WERI-Rb-1 (cell line): ENCODE data around the gene PDE9A.

Experiments used
- DNase-seq: peaks from one replicate; pipeline ENCODE4 v3.0.0-alpha.2; 2020
- H3K27ac ChIP-seq: fragments of 250-450 bp; sonication (Bioruptor Pico); 2 replicates; pipeline ENCODE4 v1.5.1; 2020; ENCODE audit warnings: mild to moderate bottlenecking, moderate library complexity
- H3K27me3 ChIP-seq: fragments of 250-450 bp; sonication (Bioruptor Pico); 2 replicates; pipeline ENCODE4 v1.5.1; 2021; ENCODE audit warnings: mild to moderate bottlenecking, low read depth, moderate library complexity; ENCODE audit not compliant: insufficient read depth, severe bottlenecking
- H3K36me3 ChIP-seq: fragments of 250-450 bp; sonication (Bioruptor Pico); 2 replicates; pipeline ENCODE4 v1.5.1; 2020; ENCODE audit warnings: mild to moderate bottlenecking, moderate library complexity
- H3K4me3 ChIP-seq: 2 replicates; pipeline ENCODE4 v1.5.1; 2011; ENCODE audit warnings: low read depth, mild to moderate bottlenecking, control low read depth, low read length
- H3K9me3 ChIP-seq: fragments of 250-450 bp; sonication (Bioruptor Pico); 2 replicates; pipeline ENCODE4 v1.5.1; 2021; ENCODE audit warnings: mild to moderate bottlenecking, moderate library complexity; ENCODE audit not compliant: severe bottlenecking
- TF ChIP-seq, protein P1 (sequence below): IDR thresholded peaks from 2 replicates; pipeline ENCODE4 v1.5.1; 2011; ENCODE audit warnings: low read depth, mild to moderate bottlenecking, control low read depth, inconsistent platforms, low read length

Gene PDE9A

GRCh38 chr21:42631142-42631541, 22.3 kb upstream of the PDE9A start:
- DNase-seq = no peak
- no peak overlapping the region for H3K27ac ChIP-seq
- H3K9me3 ChIP-seq = no peaks in the 10 kb centered on the region
- H3K27me3 ChIP-seq = no peaks in the 10 kb centered on the region
- H3K4me3 ChIP-seq = no peak overlapping the region
- H3K36me3 ChIP-seq = no peaks in the 10 kb centered on the region
- TF ChIP-seq, protein P1, sequence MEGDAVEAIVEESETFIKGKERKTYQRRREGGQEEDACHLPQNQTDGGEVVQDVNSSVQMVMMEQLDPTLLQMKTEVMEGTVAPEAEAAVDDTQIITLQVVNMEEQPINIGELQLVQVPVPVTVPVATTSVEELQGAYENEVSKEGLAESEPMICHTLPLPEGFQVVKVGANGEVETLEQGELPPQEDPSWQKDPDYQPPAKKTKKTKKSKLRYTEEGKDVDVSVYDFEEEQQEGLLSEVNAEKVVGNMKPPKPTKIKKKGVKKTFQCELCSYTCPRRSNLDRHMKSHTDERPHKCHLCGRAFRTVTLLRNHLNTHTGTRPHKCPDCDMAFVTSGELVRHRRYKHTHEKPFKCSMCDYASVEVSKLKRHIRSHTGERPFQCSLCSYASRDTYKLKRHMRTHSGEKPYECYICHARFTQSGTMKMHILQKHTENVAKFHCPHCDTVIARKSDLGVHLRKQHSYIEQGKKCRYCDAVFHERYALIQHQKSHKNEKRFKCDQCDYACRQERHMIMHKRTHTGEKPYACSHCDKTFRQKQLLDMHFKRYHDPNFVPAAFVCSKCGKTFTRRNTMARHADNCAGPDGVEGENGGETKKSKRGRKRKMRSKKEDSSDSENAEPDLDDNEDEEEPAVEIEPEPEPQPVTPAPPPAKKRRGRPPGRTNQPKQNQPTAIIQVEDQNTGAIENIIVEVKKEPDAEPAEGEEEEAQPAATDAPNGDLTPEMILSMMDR = no peak

DNA sequence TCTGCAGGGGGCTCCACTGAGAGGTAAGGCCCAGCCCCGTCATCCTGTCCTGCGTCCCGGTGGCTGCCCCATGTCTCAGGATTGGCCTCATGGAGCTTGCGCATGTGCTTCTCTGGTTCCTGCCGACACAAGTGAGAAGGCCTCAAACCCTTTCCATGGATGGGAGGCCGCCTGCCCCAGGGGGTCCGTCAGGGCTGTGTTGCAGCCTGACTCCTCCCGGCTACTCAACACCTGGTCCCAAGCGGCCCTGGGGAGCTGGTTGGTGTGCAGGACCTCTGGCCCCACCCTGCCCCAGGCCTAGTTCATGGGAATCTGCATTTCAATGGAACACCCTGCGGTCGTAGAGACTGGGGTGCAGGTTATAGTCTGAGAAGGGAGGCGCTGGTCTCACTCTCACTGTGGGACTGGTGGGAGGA, 21.1 kb upstream of the PDE9A start:
- H3K9me3 ChIP-seq = no peaks in the 10 kb centered on the region
- TF ChIP-seq, protein P1 = 0 out of 2 replicates have a peak, but pooled peaks have one; percentile 14
- no peaks in the 10 kb centered on the region for H3K27me3 ChIP-seq
- no peak overlapping the region for H3K27ac ChIP-seq
- H3K36me3 ChIP-seq = no peaks in the 10 kb centered on the region
- H3K4me3 ChIP-seq = no peak overlapping the region
- no peak for DNase-seq

DNA sequence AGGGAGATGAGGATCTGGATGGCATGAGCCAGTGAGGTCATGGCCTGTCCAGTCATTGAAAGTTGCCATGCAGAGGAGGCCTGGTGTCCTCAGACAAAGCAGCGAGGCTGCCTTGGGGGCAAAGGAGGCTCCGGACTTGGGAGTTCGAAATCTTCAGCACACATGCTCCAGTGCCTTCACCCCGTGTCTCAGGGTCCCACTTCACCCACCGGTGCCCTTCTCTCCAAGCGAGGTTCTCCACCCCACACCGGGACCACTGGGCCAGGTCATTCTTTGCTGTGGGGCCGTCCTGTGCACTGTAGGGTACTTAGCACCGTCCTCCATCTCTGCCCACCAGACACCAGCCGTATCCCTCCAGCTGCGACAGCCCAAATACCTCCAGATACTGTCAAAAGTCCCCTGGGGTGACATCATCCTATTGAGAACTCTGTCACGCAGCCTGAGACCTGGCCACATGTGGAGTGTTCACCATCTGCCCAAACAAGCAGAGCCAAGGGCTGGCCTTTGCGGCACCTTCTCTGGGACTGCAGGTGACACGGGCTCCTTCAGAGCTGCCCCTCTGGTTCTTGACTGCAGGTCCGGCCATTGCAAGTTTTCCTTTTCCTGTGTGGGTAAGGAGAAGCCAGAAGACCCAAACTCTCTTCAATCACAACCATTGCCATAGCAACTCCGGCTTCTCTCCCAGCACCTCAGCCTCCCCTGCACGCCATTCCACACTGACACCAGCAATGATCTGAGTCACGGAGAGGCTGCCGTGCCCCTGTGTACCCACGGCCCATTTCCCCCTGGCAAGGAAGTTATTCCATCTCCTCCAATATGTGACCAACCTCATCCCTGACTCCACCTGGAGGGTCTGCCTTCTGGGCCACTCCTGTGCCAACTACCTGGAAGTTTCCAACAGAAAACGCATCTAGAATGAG, 20.4 kb upstream of the PDE9A start:
- TF ChIP-seq, protein P1 = no peak
- H3K9me3 ChIP-seq = no peaks in the 10 kb centered on the region
- no peak overlapping the region for H3K4me3 ChIP-seq
- H3K27ac ChIP-seq = no peak overlapping the region
- no peak for DNase-seq
- H3K36me3 ChIP-seq = no peaks in the 10 kb centered on the region
- no peaks in the 10 kb centered on the region for H3K27me3 ChIP-seq

- no peaks in the 10 kb centered on the region for H3K9me3 ChIP-seq
- DNase-seq = no peak
- H3K27ac ChIP-seq = no peak overlapping the region
- H3K4me3 ChIP-seq = no peak overlapping the region
- no peaks in the 10 kb centered on the region for H3K36me3 ChIP-seq
- no peaks in the 10 kb centered on the region for H3K27me3 ChIP-seq
- TF ChIP-seq, protein P1 = no peak
These were observed 19.6 kb upstream of the PDE9A start for GRCh38 chr21:42633858-42634257.

DNA sequence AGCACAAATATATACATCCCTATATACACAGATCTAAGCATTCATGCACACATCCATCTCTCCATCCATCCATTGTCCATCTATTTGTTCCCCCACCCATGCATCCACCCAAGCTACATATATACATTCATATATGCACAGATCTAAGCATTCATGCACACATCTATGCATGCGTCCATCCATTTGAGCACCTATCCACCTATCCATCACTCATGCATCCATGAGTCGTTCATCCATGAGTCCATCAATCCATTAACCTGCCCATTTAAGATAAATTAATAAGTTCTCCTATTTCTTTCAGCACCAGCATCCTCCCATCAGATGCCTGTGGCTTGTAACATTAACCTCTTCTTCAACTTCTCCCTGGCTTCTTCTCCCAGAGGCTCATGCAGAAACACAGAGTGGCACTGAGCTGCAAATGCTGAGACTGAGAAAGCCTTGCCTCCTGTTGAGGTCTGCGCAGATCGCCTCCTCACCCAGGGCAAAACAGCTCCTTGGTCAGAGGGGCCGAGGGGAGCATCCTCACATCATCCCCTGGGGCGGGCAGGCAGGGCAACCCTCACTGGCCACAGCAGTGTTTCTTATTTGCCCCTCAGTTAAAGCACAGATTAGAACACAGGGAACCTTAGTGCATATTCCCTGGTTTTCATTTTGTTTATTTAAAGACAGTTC, 17.4 kb upstream of the PDE9A start:
- Histone ChIP-seq H3K27me3 (no peaks in the 10 kb centered on the region), H3K27ac (peak overlapping the region; percentile 44), H3K9me3 (no peaks in the 10 kb centered on the region), H3K36me3 (no peaks in the 10 kb centered on the region), H3K4me3 (peak overlapping the region; percentile 1; the same call in 1 of the 2 replicates)
- TF ChIP-seq, protein P1 = no peak
- DNase-seq = no peak
